GM12874 (cell line): ENCODE measurements around the gene MAD2L2.

Source experiments
- TF ChIP-seq, protein P1 (sequence below): IDR thresholded peaks from 2 replicates; pipeline ENCODE4 v1.5.1; 2011; ENCODE audit warnings: low read depth, mild to moderate bottlenecking, control low read depth, low read length, moderate library complexity; ENCODE audit not compliant: insufficient read depth

MAD2L2 gene

GRCh38 chr1:11690397-11691301 lies 9.7 kb upstream of the MAD2L2 start:
- TF ChIP-seq, protein P1, sequence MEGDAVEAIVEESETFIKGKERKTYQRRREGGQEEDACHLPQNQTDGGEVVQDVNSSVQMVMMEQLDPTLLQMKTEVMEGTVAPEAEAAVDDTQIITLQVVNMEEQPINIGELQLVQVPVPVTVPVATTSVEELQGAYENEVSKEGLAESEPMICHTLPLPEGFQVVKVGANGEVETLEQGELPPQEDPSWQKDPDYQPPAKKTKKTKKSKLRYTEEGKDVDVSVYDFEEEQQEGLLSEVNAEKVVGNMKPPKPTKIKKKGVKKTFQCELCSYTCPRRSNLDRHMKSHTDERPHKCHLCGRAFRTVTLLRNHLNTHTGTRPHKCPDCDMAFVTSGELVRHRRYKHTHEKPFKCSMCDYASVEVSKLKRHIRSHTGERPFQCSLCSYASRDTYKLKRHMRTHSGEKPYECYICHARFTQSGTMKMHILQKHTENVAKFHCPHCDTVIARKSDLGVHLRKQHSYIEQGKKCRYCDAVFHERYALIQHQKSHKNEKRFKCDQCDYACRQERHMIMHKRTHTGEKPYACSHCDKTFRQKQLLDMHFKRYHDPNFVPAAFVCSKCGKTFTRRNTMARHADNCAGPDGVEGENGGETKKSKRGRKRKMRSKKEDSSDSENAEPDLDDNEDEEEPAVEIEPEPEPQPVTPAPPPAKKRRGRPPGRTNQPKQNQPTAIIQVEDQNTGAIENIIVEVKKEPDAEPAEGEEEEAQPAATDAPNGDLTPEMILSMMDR, result no peak

GRCh38 chr1:11688506-11688905 lies 7.6 kb upstream of the MAD2L2 start:
- TF ChIP-seq, protein P1, result no peak

- TF ChIP-seq, protein P1, result 0 out of 2 replicates have a peak, but pooled peaks have one; percentile 17
Observed at GRCh38 chr1:11685210-11685752, 4.3 kb upstream of the MAD2L2 start.

GRCh38 chr1:11684070-11684469 lies 3.1 kb upstream of the MAD2L2 start:
- TF ChIP-seq, protein P1, result no peak

DNA sequence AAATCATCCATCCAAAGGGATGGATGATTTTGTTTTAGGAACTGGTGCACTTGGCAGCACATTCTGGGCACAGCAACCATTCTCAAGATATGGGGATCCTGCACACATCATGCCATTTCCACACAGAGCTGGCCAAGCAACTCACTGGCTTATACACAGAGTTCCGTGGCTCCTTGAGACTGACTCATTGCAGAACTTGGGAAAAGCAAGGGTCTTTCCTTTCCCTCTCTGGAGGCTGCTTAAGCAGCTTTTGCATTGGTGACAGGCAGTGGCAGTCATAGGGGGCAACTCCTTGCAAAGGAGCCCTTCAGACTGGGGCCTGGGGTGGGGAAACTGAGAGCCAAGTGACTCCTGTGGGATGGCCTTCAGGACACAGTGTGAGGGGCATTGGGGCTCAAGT lies 1.9 kb upstream of the MAD2L2 start:
- TF ChIP-seq, protein P1, result no peak

GRCh38 chr1:11682287-11682771 lies 1.4 kb upstream of the MAD2L2 start:
- TF ChIP-seq, protein P1, result no peak

- TF ChIP-seq, protein P1, result no peak
Observed at GRCh38 chr1:11680270-11681070, 478 bp downstream of the MAD2L2 start.
